ENCODE data around the gene TCEA2.
A peak's percentile ranks its signal among the peaks of the same experiment; 100 is the strongest.
"Not testable (repeated sequence)": the region's sequence is repeated elsewhere in the genome, so short reads cannot be mapped to it uniquely, and the experiment has no call there.

The TCEA2 gene

GRCh38 chr20:64083378-64083803 is 20.4 kb downstream of the TCEA2 start:
- Mint-ChIP-seq H3K27ac (no peak overlapping the region), H3K4me1 (peaks cover 15% of the 10 kb centered on the region), H3K27me3 (ENCODE audit: low read depth) (peaks cover 61% of the 10 kb centered on the region), H3K36me3 (ENCODE audit: low read depth) (no peaks in the 10 kb centered on the region), H3K9me3 (peaks cover 6% of the 10 kb centered on the region), H3K4me3 (peak overlapping the region; percentile 68 to 73 (median 73))
- TF ChIP-seq CTCF (IDR thresholded peaks at IDR 0.05; ENCODE audit: unreplicated experiment in 3 of 3) = peak; percentile 56 to 78 (median 77)

GRCh38 chr20:64083804-64084684 is 21.0 kb downstream of the TCEA2 start, which contains the start of gene LKAAEAR1:
Gene LKAAEAR1 (minus strand): TSS chr20:64084398. CDS start chr20:64084219, 179 bp downstream.
- peaks cover 10% of the 10 kb centered on the region for H3K9me3 Mint-ChIP-seq
- peaks cover 68% of the 10 kb centered on the region for H3K27me3 Mint-ChIP-seq (ENCODE audit: low read depth)
- peak within 1 kb of the TSS; percentile 83 to 92 (median 86) for H3K4me3 Mint-ChIP-seq
- peaks cover 15% of the 10 kb centered on the region for H3K4me1 Mint-ChIP-seq
- peak within 1 kb of the TSS in 1 of 3 experiments; percentile 56 for H3K27ac Mint-ChIP-seq
- no peak for TF ChIP-seq CTCF (IDR thresholded peaks at IDR 0.05; ENCODE audit: unreplicated experiment in 3 of 3)
- H3K36me3 Mint-ChIP-seq (ENCODE audit: low read depth) = no peaks in the 10 kb centered on the region

GRCh38 chr20:64084685-64085152 is 21.7 kb downstream of the TCEA2 start:
- no peak for TF ChIP-seq CTCF (IDR thresholded peaks at IDR 0.05; ENCODE audit: unreplicated experiment in 3 of 3)
- peak overlapping the region; percentile 83 to 92 (median 86) for H3K4me3 Mint-ChIP-seq

GRCh38 chr20:64086801-64087200 is 23.8 kb downstream of the TCEA2 start:
- peaks cover 10% of the 10 kb centered on the region for H3K9me3 Mint-ChIP-seq
- TF ChIP-seq CTCF (IDR thresholded peaks at IDR 0.05; ENCODE audit: unreplicated experiment in 3 of 3) = no peak
- H3K27ac Mint-ChIP-seq = no peak overlapping the region
- no peak overlapping the region for H3K4me3 Mint-ChIP-seq
- no peaks in the 10 kb centered on the region for H3K36me3 Mint-ChIP-seq (ENCODE audit: low read depth)
- H3K27me3 Mint-ChIP-seq (ENCODE audit: low read depth) = peaks cover 73% of the 10 kb centered on the region
- H3K4me1 Mint-ChIP-seq = peaks cover 12% of the 10 kb centered on the region

More at GRCh38 chr20:64084685-64085152, 21.7 kb downstream of the TCEA2 start:
- peaks cover 15% of the 10 kb centered on the region for H3K4me1 Mint-ChIP-seq
- H3K27me3 Mint-ChIP-seq (ENCODE audit: low read depth) = peaks cover 69% of the 10 kb centered on the region
- H3K36me3 Mint-ChIP-seq (ENCODE audit: low read depth) = no peaks in the 10 kb centered on the region
- H3K9me3 Mint-ChIP-seq = peaks cover 10% of the 10 kb centered on the region
- H3K27ac Mint-ChIP-seq = no peak overlapping the region

GRCh38 chr20:64087226-64087825 is 24.3 kb downstream of the TCEA2 start:
- H3K9me3 Mint-ChIP-seq; H3K36me3 Mint-ChIP-seq (ENCODE audit: low read depth); H3K4me3 Mint-ChIP-seq; H3K27ac Mint-ChIP-seq; H3K4me1 Mint-ChIP-seq: not testable (repeated sequence)
- H3K27me3 Mint-ChIP-seq (ENCODE audit: low read depth) = peaks cover 71% of the 10 kb centered on the region

- H3K27ac Mint-ChIP-seq; H3K4me1 Mint-ChIP-seq; H3K9me3 Mint-ChIP-seq; H3K36me3 Mint-ChIP-seq (ENCODE audit: low read depth); H3K4me3 Mint-ChIP-seq: not testable (repeated sequence)
- peaks cover 64% of the 10 kb centered on the region for H3K27me3 Mint-ChIP-seq (ENCODE audit: low read depth)
These were observed 25.6 kb downstream of the TCEA2 start for GRCh38 chr20:64088586-64088985.
